Stimulated activated naive CD4-positive, alpha-beta T cell (primary cell): Measurements from ENCODE around the gene MORN4.

Source experiments
- DNase-seq, 6 experiments: peaks; one replicate each; lab custom pipeline; 2025; lab: John Stamatoyannopoulos, UW

MORN4 gene

GRCh38 chr10:97573672-97574071, 59.6 kb downstream of the MORN4 start:
- no peak for DNase-seq

GRCh38 chr10:97573021-97573420, 60.3 kb downstream of the MORN4 start:
- no peak for DNase-seq

GRCh38 chr10:97572214-97572989, 60.9 kb downstream of the MORN4 start, which contains the start of gene ANKRD2:
TSS of gene ANKRD2 (plus strand) at chr10:97572779. CDS start at chr10:97572789, 10 bp downstream.
- DNase-seq = peak in 3 of 6 experiments; percentile 4 to 17 (median 8)

GRCh38 chr10:97571622-97572021, 61.7 kb downstream of the MORN4 start:
- DNase-seq = no peak

GRCh38 chr10:97570789-97571471, 62.4 kb downstream of the MORN4 start:
- DNase-seq = no peak

DNA sequence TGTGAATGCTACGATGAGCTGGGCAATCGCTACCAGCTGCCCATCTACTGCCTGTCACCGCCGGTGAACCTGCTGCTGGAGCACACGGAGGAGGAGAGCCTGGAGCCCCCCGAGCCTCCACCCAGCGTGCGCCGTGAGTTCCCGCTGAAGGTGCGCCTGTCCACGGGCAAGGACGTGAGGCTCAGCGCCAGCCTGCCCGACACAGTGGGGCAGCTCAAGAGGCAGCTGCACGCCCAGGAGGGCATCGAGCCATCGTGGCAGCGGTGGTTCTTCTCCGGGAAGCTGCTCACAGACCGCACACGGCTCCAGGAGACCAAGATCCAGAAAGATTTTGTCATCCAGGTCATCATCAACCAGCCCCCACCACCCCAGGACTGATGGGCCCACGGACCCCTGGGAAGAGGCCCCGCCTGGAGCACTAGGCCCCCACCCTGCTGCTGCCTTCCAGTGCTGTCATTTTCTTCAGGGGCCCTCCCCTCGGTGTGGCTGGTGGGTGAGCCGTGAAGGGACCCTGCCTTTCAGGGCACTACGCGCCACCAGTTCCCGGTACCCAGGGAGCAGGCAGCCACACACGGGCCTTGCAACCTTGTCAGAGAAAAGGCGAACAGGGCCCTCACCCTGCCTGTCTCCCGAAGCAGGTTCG, 63.0 kb downstream of the MORN4 start:
- DNase-seq = no peak

DNA sequence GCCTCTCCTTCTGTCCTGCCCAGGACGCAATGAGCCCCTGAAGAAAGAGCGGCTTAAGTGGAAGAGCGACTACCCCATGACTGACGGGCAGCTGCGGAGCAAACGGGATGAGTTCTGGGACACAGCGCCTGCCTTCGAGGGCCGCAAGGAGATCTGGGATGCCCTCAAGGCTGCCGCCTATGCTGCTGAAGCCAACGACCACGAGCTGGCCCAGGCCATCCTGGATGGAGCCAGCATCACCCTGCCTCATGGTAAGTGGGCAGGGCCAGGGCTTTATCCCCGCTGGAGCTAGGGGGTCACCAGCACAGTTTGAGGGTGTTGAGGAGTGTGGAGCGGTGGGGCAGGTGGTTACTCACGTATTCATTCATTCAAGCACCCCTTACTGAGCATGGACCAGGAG, 65.4 kb downstream of the MORN4 start:
- DNase-seq = no peak

GRCh38 chr10:97566336-97566996, 66.8 kb downstream of the MORN4 start:
- DNase-seq = no peak

GRCh38 chr10:97564776-97565175, 68.5 kb downstream of the MORN4 start:
- DNase-seq = no peak
